Stimulated activated CD8-positive, alpha-beta memory T cell treated with anti-CD3 and anti-CD28 coated beads, Interleukin-4, amount 100 ng/mL, for 1 hour (primary cell): ENCODE results near the gene WFDC10A.
"Not testable (repeated sequence)": the region's sequence is repeated elsewhere in the genome, so short reads cannot be mapped to it uniquely, and the experiment has no call there.

Experiments
- DNase-seq, 2 donors: peaks; one replicate each; pipeline ENCODE4 v3.0.0-alpha.2; 2020; ENCODE audit warnings: low read depth in 2 of 2, low spot score in 1 of 2

Gene WFDC10A

DNA sequence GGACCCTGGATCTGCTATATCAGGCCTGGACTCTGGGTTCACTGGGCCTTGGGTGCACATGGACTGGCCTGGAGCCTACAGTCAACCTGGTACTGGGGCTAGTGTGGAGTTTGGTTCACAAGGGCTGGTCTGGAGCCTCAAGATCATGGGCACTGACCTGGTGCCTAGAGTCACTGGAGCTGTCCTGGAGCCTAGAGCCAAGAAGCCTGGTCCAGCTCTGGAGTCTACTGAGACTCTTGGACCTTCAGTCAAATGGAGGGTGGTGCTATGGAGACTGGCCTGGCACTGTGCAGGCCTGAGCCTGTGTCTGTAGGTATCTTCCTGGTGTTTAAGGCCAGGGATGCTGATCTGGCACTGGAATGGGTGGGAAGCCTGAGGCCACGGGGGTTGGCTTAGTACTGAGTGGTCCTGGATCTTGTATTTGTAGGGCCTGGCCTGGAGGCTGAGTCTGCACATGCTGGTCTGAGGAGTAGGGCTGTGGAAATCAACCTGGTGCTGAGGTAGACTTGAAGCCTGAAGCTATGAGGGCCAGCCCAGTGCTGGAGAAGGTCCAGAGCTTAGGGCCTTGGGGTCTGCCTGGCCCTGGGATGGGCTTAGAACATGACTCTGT is 18.0 kb downstream of the WFDC10A start:
- DNase-seq, result no peak

- DNase-seq, result no peak
Observed at GRCh38 chr20:45649312-45649863, 19.8 kb downstream of the WFDC10A start.

DNA sequence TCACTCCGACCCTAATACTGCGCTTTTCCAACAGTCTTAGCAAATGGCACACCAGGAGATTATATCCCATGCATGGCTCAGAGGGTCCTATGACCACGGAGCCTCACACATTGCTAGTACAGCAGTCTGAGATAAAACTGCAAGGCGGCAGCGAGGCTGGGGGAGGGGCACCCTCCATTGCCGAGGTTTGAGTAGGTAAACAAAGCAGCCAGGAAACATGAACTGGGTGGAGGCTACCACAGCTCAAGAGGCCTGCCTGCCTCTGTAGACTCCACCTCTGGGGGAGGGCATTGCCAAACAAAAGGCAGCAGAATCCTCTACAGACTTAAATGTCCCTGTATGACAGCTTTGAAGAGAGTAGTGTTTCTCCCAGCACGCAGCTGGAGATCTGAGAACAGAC is 22.2 kb downstream of the WFDC10A start:
- not testable (repeated sequence) for DNase-seq

GRCh38 chr20:45657038-45657437 is 27.5 kb downstream of the WFDC10A start:
- not testable (repeated sequence) for DNase-seq

- no peak for DNase-seq
Observed at GRCh38 chr20:45670139-45670538, 40.6 kb downstream of the WFDC10A start, which contains the start of gene WFDC11. WFDC11 (minus strand) TSS chr20:45670239; CDS start chr20:45650600, 19,639 bp downstream.

DNA sequence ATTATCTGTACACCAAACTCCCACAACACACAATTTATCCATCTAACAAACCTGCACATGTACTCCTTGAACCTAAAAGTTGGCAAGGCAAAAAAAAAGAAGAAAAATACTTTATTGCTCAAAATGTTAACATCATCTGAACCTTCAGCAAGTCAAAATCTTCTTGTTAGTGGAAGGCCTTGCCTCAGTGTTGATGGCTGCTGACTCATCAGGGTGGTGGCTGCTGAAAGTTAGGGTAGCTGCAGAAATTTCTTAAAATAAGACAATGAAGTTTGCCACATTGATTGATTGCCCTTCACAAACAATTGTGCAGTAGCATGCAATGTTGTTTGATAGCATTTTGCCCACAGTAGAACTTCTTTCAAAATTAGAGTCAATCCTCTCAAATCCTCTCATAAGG is 43.2 kb downstream of the WFDC10A start:
- no peak for DNase-seq

DNA sequence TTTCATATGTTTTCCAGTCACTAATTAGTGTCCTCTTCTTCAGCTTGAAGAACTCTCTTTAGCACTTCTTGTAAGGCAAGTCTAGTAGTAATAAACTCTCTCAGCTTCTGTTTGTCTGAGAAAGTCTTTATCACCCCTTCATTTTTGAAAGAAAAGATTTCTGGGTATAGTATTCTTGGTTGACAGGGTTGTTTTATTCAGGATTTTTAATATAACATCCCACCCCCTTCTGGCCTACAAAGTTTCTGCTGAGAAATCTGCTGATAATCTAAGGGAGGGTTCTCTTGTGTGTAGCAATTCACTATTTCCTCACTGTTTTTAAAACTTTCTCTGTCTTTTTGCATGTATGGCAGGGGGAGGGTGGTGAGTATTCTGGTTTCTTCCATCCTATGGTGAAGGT is 50.1 kb downstream of the WFDC10A start:
- no peak for DNase-seq
